ENCODE measurements around the gene SPARC. TPM values are rescaled to one million over a fixed set of nuclear protein-coding genes. Genes with fewer than 3 reads are reported as not detected.

SPARC gene
- total RNA-seq, 1 experiment from 2014 or later, result 2,833 TPM

- Histone ChIP-seq H3K4me3 (no peak overlapping the region), H3K36me3 (no peaks in the 10 kb centered on the region), H3K4me1 (replicated peaks) (no peaks in the 10 kb centered on the region), H3K27ac (no peak overlapping the region), H3K9me3 (replicated peaks) (no peaks in the 10 kb centered on the region), H3K27me3 (replicated peaks) (peaks cover 28% of the 10 kb centered on the region)
- DNase-seq (ENCODE audit: low read depth in 1 of 2, low spot score in 2 of 2), result no peak
Measured at GRCh38 chr5:151627650-151628049, 59.1 kb downstream of the SPARC start.

DNA sequence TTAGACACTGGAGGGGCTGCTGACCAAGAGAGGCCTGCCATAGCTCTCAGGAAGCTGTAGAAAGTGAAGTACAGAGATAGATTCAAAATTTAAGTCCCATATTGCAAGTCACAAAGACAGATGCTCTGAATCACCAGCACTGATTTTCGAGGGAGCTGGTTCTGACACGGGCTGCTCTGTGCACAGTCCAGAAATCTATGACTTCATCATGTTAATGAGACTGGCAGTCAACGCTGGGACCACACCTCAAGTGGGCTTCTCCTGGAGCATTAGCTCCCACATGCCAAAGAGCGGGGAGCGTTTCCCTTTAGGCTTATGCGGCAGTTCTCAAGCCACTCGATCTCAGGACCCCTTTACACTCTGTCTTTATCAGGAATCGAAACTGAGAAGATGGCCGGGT, 61.4 kb downstream of the SPARC start:
- no peak for DNase-seq (ENCODE audit: low read depth in 1 of 2, low spot score in 2 of 2)
- peaks cover 33% of the 10 kb centered on the region for H3K27me3 ChIP-seq (replicated peaks)

GRCh38 chr5:151624476-151624875, 62.2 kb downstream of the SPARC start:
- no peak for DNase-seq (ENCODE audit: low read depth in 1 of 2, low spot score in 2 of 2)
- Histone ChIP-seq H3K27me3 (replicated peaks) (peaks cover 26% of the 10 kb centered on the region), H3K4me3 (no peak overlapping the region), H3K9me3 (replicated peaks) (no peaks in the 10 kb centered on the region), H3K4me1 (replicated peaks) (no peaks in the 10 kb centered on the region), H3K27ac (no peak overlapping the region), H3K36me3 (no peaks in the 10 kb centered on the region)

More for the DNA sequence above, 61.4 kb downstream of the SPARC start:
- no peaks in the 10 kb centered on the region for H3K36me3 ChIP-seq
- H3K4me1 ChIP-seq (replicated peaks), result no peaks in the 10 kb centered on the region
- H3K9me3 ChIP-seq (replicated peaks), result no peaks in the 10 kb centered on the region
- H3K27ac ChIP-seq, result no peak overlapping the region
- H3K4me3 ChIP-seq, result no peak overlapping the region

GRCh38 chr5:151622367-151623088, 64.2 kb downstream of the SPARC start:
- no peak for DNase-seq (ENCODE audit: low read depth in 1 of 2, low spot score in 2 of 2)
- H3K9me3 ChIP-seq (replicated peaks), result no peaks in the 10 kb centered on the region
- H3K27ac ChIP-seq, result no peak overlapping the region
- peaks cover 8% of the 10 kb centered on the region; the same call in 1 of the 2 replicates for H3K4me1 ChIP-seq (replicated peaks)
- peaks cover 27% of the 10 kb centered on the region for H3K27me3 ChIP-seq (replicated peaks)
- no peak overlapping the region for H3K4me3 ChIP-seq
- H3K36me3 ChIP-seq, result no peaks in the 10 kb centered on the region

GRCh38 chr5:151620461-151620840, 66.3 kb downstream of the SPARC start:
- H3K4me1 ChIP-seq (replicated peaks), result peaks cover 9% of the 10 kb centered on the region; the same call in 1 of the 2 replicates
- H3K4me3 ChIP-seq, result no peak overlapping the region
- no peak for DNase-seq (ENCODE audit: low read depth in 1 of 2, low spot score in 2 of 2)
- H3K27me3 ChIP-seq (replicated peaks), result peaks cover 26% of the 10 kb centered on the region
- H3K9me3 ChIP-seq (replicated peaks), result no peaks in the 10 kb centered on the region
- no peaks in the 10 kb centered on the region for H3K36me3 ChIP-seq
- no peak overlapping the region for H3K27ac ChIP-seq

- peaks cover 26% of the 10 kb centered on the region for H3K27me3 ChIP-seq (replicated peaks)
- DNase-seq (ENCODE audit: low read depth in 1 of 2, low spot score in 2 of 2), result no peak
- H3K4me1 ChIP-seq (replicated peaks), result peaks cover 9% of the 10 kb centered on the region; the same call in 1 of the 2 replicates
- H3K4me3 ChIP-seq, result no peak overlapping the region
- H3K36me3 ChIP-seq, result no peaks in the 10 kb centered on the region
- H3K9me3 ChIP-seq (replicated peaks), result no peaks in the 10 kb centered on the region
- H3K27ac ChIP-seq, result no peak overlapping the region
Measured at GRCh38 chr5:151619812-151620460, 66.8 kb downstream of the SPARC start.

DNA sequence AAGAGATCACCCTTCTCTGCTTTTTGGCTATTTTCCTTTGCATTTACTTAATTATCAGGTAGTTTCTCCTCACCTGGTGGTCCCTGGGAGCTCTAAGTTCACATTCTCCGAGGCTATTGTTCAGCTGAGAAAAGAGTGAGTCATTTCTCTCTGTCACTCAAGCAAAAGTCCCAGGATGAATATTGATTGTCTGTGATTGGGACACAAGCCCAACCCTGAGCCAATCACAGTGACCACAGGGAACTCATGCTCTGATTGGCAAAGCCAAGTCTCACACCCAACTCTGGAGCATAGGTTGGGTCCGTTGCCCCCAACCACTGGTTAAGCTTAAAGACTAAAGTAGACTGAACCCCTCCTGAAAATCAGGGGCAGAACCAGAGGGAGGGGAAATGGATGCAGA, 67.8 kb downstream of the SPARC start:
- no peaks in the 10 kb centered on the region for H3K36me3 ChIP-seq

DNA sequence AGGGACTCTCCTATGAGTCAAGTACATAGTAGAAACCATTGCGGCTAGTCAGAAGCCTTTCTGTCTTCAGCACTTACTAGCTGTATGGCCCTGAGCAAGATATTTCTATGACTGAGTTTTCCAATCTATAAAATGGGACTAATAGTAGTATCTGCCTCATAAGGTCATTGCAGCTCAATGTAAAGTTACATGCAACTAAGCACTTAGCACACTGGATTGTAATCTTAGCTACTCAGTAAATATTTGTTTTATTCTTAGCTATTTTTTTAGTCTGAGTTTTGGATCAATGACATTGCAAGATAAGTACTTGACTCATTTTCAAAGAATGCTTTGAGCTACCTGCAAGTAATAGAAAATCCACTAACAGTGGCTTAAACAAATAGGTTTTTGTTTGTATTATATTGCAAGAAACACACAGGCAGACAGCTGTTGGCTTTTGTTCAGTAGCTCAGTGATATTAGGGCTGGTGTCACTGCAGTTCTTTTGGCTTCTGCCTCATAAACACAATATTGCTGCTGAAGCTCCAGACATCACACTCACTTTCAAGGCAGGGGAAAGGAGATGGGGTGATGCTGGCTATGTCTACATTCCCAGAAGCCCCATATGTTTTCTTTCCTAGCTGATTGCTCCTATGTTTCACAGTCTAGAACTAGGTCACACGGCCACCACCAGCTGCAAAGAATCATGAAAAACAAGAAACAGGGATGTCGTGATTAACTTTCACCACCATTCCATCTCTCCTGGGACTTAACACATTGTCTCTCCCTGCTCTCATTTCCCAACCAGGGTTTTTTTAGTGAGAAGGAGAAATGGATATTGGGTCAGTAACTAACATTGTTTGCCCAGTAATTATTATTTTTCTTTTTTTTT, 68.6 kb downstream of the SPARC start:
- peaks cover 9% of the 10 kb centered on the region; the same call in 1 of the 2 replicates for H3K4me1 ChIP-seq (replicated peaks)
- H3K36me3 ChIP-seq, result no peaks in the 10 kb centered on the region
- no peak overlapping the region for H3K27ac ChIP-seq
- peak in 1 of 2 experiments; percentile 19 for DNase-seq (ENCODE audit: low read depth in 1 of 2, low spot score in 2 of 2)
- H3K9me3 ChIP-seq (replicated peaks), result no peaks in the 10 kb centered on the region
- no peak overlapping the region for H3K4me3 ChIP-seq
- peaks cover 26% of the 10 kb centered on the region for H3K27me3 ChIP-seq (replicated peaks)

More for the DNA sequence above, 67.8 kb downstream of the SPARC start:
- H3K4me1 ChIP-seq (replicated peaks), result peaks cover 9% of the 10 kb centered on the region; the same call in 1 of the 2 replicates
- no peak for DNase-seq (ENCODE audit: low read depth in 1 of 2, low spot score in 2 of 2)
- no peak overlapping the region for H3K27ac ChIP-seq
- peaks cover 26% of the 10 kb centered on the region for H3K27me3 ChIP-seq (replicated peaks)
- no peak overlapping the region for H3K4me3 ChIP-seq
- no peaks in the 10 kb centered on the region for H3K9me3 ChIP-seq (replicated peaks)

GRCh38 chr5:151617383-151617840, 69.3 kb downstream of the SPARC start:
- Histone ChIP-seq H3K4me3 (no peak overlapping the region), H3K27me3 (replicated peaks) (peaks cover 23% of the 10 kb centered on the region), H3K4me1 (replicated peaks) (peaks cover 9% of the 10 kb centered on the region; the same call in 1 of the 2 replicates), H3K27ac (no peak overlapping the region), H3K36me3 (no peaks in the 10 kb centered on the region), H3K9me3 (replicated peaks) (no peaks in the 10 kb centered on the region)
- DNase-seq (ENCODE audit: low read depth in 1 of 2, low spot score in 2 of 2), result no peak

GRCh38 chr5:151615431-151615830, 71.3 kb downstream of the SPARC start:
- no peaks in the 10 kb centered on the region for H3K36me3 ChIP-seq
- H3K27ac ChIP-seq, result no peak overlapping the region
- no peak for DNase-seq (ENCODE audit: low read depth in 1 of 2, low spot score in 2 of 2)
- no peaks in the 10 kb centered on the region for H3K9me3 ChIP-seq (replicated peaks)
- peaks cover 9% of the 10 kb centered on the region; the same call in 1 of the 2 replicates for H3K4me1 ChIP-seq (replicated peaks)
- H3K27me3 ChIP-seq (replicated peaks), result peaks cover 12% of the 10 kb centered on the region
- H3K4me3 ChIP-seq, result no peak overlapping the region

GRCh38 chr5:151614565-151614964, 72.2 kb downstream of the SPARC start:
- Histone ChIP-seq H3K27me3 (replicated peaks) (peaks cover 18% of the 10 kb centered on the region), H3K4me3 (no peak overlapping the region), H3K4me1 (replicated peaks) (peaks cover 9% of the 10 kb centered on the region; the same call in 1 of the 2 replicates), H3K27ac (no peak overlapping the region), H3K9me3 (replicated peaks) (no peaks in the 10 kb centered on the region), H3K36me3 (no peaks in the 10 kb centered on the region)
- DNase-seq (ENCODE audit: low read depth in 1 of 2, low spot score in 2 of 2), result no peak

- no peak for DNase-seq (ENCODE audit: low read depth in 1 of 2, low spot score in 2 of 2)
- no peak overlapping the region for H3K4me3 ChIP-seq
- H3K4me1 ChIP-seq (replicated peaks), result peaks cover 5% of the 10 kb centered on the region; the same call in 1 of the 2 replicates
- H3K27ac ChIP-seq, result no peak overlapping the region
- no peaks in the 10 kb centered on the region for H3K9me3 ChIP-seq (replicated peaks)
- no peaks in the 10 kb centered on the region for H3K36me3 ChIP-seq
- H3K27me3 ChIP-seq (replicated peaks), result peaks cover 18% of the 10 kb centered on the region
Measured at GRCh38 chr5:151612689-151613427, 73.9 kb downstream of the SPARC start.
